OCI-LY1 (cell line): ENCODE measurements around the gene MPC2.

Experiments used
- EZH2 ChIP-seq: fragments of 200-600 bp; sonication (generic), shearing (Covaris generic); IDR thresholded peaks from 2 replicates; pipeline ENCODE4 v1.8.0; 2017; ENCODE audit warnings: borderline replicate concordance, mixed run types, mild to moderate bottlenecking, antibody characterized with exemption, low read length, moderate library complexity, mixed read lengths
- TF ChIP-seq, protein P1 (sequence below): fragments of 200-600 bp; sonication (generic), shearing (Covaris generic); IDR thresholded peaks from 2 replicates; pipeline ENCODE4 v1.5.1; 2017; ENCODE audit warnings: mild to moderate bottlenecking, antibody characterized with exemption, low read length, moderate library complexity, mixed read lengths

DNA sequence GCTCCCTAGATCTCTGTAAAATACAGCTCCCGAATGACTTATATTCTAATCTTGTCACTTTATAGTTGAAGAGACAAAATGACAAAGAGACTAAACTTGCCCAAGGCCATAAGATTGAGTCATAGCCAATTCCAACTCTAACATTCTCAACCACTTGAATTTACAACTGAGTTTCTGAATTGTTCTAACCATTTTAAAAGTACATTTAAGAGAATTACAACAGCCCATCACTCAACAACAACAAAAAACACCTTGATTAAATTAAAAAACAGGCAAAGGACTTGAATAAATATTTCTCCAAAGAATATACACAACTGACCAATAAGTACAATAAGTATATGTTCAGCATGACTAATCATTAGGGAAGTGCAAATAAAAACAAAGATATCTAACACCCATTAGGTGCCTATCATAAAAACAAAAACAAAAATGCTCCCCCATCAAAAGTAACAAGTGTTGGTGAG lies 14.2 kb downstream of the MPC2 start:
- TF ChIP-seq, protein P1, sequence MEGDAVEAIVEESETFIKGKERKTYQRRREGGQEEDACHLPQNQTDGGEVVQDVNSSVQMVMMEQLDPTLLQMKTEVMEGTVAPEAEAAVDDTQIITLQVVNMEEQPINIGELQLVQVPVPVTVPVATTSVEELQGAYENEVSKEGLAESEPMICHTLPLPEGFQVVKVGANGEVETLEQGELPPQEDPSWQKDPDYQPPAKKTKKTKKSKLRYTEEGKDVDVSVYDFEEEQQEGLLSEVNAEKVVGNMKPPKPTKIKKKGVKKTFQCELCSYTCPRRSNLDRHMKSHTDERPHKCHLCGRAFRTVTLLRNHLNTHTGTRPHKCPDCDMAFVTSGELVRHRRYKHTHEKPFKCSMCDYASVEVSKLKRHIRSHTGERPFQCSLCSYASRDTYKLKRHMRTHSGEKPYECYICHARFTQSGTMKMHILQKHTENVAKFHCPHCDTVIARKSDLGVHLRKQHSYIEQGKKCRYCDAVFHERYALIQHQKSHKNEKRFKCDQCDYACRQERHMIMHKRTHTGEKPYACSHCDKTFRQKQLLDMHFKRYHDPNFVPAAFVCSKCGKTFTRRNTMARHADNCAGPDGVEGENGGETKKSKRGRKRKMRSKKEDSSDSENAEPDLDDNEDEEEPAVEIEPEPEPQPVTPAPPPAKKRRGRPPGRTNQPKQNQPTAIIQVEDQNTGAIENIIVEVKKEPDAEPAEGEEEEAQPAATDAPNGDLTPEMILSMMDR: no peak
- TF ChIP-seq EZH2: no peak
